Epithelial cell of prostate (primary cell): ENCODE results near the gene RNF225.
A peak's percentile ranks its signal among the peaks of the same experiment; 100 is the strongest.
"Not testable (repeated sequence)": the region's sequence is repeated elsewhere in the genome, so short reads cannot be mapped to it uniquely, and the experiment has no call there.

Experiments
- DNase-seq: peaks from one replicate; pipeline ENCODE4 v3.0.0-alpha.2; 2011; ENCODE audit warnings: low read depth, low spot score
- H3K27ac ChIP-seq: fragments of 450-650 bp; 2 replicates; pipeline ENCODE4 v1.5.1; 2017; ENCODE audit warnings: mild to moderate bottlenecking

The RNF225 gene

GRCh38 chr19:58385891-58386575 is 9.4 kb upstream of the RNF225 start:
- H3K27ac ChIP-seq: peak overlapping the region; percentile 97
- DNase-seq: no peak

GRCh38 chr19:58386576-58387337 is 8.7 kb upstream of the RNF225 start, which contains the start of gene RPS5:
TSS of gene RPS5 (plus strand) at chr19:58387269. CDS start at chr19:58388138, 869 bp downstream.
- H3K27ac ChIP-seq: peak within 1 kb of the TSS; percentile 97
- DNase-seq: peak; percentile 90

GRCh38 chr19:58387338-58388174 is 7.9 kb upstream of the RNF225 start:
- no peak for DNase-seq
- H3K27ac ChIP-seq: peak overlapping the region; percentile 97

GRCh38 chr19:58388175-58388526 is 7.3 kb upstream of the RNF225 start:
- DNase-seq: no peak
- peak overlapping the region; percentile 97 for H3K27ac ChIP-seq

- peak overlapping the region; percentile 86 for H3K27ac ChIP-seq
- no peak for DNase-seq
These were observed 2.3 kb upstream of the RNF225 start for GRCh38 chr19:58392945-58393724.

GRCh38 chr19:58393725-58394033 is 1.8 kb upstream of the RNF225 start:
- no peak for DNase-seq
- peak overlapping the region; percentile 86 for H3K27ac ChIP-seq

- H3K27ac ChIP-seq: peak overlapping the region; percentile 86
- no peak for DNase-seq
These were observed 636 bp upstream of the RNF225 start for GRCh38 chr19:58394821-58395219.

GRCh38 chr19:58395979-58396627 is 647 bp downstream of the RNF225 start:
- DNase-seq: no peak
- peak overlapping the region; percentile 86 for H3K27ac ChIP-seq

GRCh38 chr19:58396691-58397532 is 1.5 kb downstream of the RNF225 start:
- DNase-seq: no peak
- H3K27ac ChIP-seq: no peak overlapping the region

- no peak overlapping the region for H3K27ac ChIP-seq
- no peak for DNase-seq
These were observed 2.1 kb downstream of the RNF225 start for GRCh38 chr19:58397533-58398037.

GRCh38 chr19:58398087-58398486 is 2.6 kb downstream of the RNF225 start:
- no peak overlapping the region for H3K27ac ChIP-seq
- DNase-seq: no peak

GRCh38 chr19:58398545-58398944 is 3.1 kb downstream of the RNF225 start:
- no peak overlapping the region for H3K27ac ChIP-seq
- no peak for DNase-seq

GRCh38 chr19:58399903-58400302 is 4.4 kb downstream of the RNF225 start:
- H3K27ac ChIP-seq: no peak overlapping the region
- DNase-seq: no peak

- no peak for DNase-seq
- no peak overlapping the region for H3K27ac ChIP-seq
These were observed 5.0 kb downstream of the RNF225 start for GRCh38 chr19:58400316-58400915.

- DNase-seq: peak; percentile 97
- H3K27ac ChIP-seq: no peak overlapping the region
These were observed 5.7 kb downstream of the RNF225 start for GRCh38 chr19:58400916-58401839.

GRCh38 chr19:58401840-58402421 is 6.5 kb downstream of the RNF225 start:
- DNase-seq: no peak
- H3K27ac ChIP-seq: no peak overlapping the region

- DNase-seq, H3K27ac ChIP-seq: not testable (repeated sequence)
These were observed 8.5 kb downstream of the RNF225 start for GRCh38 chr19:58403920-58404478.
